GM18502 (cell line): Measurements from ENCODE around the gene ABCA2.
"Not testable (repeated sequence)": the region's sequence is repeated elsewhere in the genome, so short reads cannot be mapped to it uniquely, and the experiment has no call there.

Experiments used
- ATAC-seq: cut with Tn5 transposase; IDR thresholded peaks from one replicate; pipeline ENCODE4 v1.9.1; 2021; ENCODE audit warnings: mild to moderate bottlenecking; ENCODE audit not compliant: unreplicated experiment, poor library complexity

The ABCA2 gene

DNA sequence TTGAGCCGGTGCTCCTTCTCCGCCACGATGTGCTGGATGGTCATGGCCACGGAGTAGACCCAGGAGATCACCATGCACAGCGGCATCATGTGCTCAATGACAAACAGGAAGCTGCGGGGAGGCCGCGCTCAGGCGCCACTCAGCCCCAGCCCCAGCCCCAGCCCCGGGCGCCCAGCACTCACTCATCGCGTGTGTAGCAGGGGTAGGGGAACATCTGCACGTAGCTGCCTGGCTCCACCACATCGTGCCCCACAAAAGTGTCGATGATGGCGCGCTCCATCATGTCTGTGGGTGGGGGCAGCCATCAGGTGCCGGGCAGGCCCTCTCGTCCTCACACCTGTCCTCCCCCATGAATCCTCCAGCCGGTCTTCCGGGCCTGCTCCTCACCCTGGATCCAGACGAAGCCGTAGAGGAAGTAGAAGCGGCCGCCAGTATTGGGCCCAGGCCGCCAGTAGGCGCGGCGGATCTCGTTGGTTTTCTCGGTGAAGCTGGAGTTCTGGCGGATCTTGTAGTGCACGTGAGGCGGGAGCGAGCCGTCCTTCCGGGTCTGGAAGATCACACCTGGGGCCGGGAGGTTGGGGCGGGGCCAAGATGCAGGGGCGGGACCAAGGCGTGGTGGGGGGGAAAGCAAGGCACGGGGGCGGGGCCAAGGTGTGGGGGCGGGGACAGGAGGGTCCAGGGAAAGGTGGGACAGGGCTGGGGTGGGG is 10.1 kb downstream of the ABCA2 start:
- ATAC-seq, result no peak

DNA sequence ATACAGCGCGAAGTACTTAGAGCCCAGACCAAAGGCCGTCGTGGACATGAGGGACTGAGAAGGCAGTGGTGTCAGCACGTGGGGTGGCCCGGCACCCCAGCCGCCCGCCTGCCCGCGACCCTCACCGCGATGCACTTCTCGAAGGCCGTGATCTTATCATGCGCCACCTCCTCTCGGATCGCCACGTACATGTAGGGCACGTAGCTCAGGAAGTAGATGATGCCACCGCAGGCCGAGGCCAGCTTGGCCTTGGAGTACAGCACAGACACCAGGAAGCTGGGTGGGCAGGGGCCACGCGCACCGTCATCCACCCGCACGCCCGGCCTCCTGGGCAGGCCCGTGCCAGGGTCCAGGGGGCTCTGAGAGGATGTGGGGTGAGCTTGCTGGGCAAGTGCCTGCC is 11.0 kb downstream of the ABCA2 start:
- ATAC-seq, result no peak

DNA sequence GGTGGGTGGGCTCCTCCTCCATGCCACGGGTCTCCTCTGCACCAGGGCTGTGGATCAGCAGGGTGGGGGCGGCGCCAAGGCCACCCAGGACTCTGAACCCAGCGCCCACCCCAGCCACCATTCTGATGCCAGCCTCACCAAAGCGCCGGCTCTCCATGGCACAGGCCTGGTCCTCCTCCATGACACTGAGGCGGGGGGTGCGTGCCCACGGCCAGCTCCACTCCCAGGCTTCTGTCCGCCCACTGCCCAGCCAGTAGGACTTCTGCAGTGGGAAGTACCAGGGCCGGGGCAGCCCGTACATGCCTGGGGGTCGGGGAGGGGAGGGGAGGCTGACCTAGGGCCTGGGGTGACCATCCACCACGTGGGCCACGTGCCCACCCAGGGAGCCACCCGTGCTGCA is 11.6 kb downstream of the ABCA2 start:
- no peak for ATAC-seq

DNA sequence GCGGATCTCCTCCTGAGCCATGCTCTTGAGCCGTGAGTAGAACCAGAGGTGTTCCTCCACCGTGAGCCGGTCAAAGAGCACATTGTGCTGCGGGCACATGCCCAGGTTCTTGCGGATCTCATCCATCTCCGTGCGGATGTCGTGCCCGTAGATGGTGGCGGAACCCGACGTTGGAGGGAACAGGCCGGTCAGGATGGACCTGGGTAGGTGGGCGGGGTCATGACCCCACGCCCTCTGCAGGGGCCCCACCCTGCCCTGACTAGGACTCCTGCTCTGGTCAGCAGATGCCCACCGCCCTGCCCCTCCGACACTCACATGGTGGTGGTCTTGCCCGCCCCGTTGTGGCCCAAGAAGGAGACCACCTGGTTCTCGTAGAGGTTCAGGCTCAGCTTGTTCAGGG is 12.1 kb downstream of the ABCA2 start:
- ATAC-seq, result no peak

DNA sequence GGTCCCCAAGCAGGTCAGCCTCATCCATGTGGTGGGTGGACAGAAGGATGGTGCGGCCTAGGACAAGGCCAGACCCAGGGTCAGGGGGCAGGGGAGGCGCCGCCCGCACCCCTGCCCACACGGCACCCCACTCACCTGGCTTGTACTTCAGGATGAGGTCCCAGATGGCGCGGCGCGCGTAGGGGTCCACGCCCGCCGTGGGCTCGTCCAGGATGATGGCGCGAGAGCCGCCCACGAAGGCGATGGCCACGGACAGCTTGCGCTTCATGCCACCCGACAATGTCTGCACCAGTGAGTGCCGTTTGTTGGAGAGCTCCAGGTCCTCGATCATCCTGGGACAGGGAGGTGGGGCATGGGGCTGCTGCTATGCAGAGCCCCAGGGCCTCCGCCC is 12.5 kb downstream of the ABCA2 start:
- no peak for ATAC-seq

DNA sequence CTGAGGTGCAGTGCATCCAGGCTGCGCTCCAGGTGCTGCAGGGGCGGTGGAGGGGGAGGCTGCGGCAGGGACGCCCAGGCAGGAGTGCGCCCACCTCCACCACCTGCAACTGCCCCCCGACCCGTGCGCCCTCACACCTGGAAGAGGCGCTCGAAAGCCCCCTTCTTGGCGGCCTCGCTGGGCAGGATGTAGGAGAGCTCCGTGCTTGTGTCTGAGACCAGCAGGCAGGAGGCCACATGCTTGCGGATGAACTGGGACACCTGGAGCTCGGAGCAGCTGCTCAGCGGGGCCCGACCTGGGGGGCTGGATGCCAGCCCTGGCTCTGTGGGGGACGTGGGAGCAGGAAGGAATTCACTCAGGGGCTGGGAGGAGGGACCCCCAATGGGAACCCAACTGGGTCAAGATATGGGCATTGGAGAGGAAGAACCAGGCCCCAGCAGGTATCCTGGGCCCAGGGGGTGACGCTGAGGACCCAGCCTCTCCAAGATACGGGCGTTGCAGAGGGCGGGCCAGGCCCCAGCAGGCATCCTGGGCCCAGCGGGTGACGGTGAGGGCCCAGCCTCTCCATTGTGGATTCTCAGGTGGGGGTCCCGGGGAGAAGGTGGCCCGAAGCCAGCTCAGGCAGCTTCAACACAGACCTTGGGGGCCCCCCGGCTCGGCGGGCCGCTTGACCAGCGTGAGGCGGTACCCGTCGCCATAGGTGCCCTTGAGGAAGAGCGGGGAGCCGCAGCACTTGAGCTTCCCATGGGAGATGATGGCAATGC is 13.1 kb downstream of the ABCA2 start:
- ATAC-seq, result no peak

DNA sequence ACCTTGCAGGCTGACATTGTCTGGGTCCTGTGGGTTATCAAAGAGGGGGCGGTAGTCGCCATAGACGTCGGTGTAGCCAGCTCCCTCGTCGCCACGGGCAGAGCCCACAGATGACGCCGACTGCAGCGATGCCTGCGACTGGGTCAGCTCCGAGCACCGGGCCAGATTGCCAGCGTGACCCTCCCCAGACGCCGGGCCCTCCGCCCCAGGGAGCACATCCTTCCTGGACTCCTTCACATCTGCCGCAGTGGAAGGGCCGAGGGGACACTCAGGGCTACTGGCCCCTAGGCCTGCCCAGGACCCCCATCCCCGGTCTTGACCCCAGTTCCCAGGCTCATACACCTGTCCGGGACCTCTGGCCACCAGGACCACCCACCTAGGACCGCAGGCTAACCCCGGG is 13.9 kb downstream of the ABCA2 start:
- ATAC-seq, result no peak

DNA sequence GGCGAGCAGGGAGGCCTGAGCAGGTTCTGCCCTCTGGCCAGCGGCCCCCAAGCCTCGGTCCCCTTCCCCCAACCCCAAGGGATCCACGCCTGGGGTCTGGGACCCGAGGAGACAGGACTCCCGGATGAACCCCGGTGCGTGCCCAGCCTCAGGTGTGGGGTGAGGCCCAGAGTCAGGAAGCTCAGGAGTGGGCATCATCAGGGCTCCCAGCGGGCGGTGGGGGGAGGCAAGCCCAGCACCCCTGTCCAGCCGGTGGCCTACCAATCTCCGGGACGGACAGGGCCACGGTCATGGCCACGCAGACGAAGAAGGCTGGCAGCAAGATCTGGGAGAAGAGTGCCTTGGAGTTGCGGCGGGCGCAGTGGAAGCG is 14.5 kb downstream of the ABCA2 start:
- no peak for ATAC-seq

DNA sequence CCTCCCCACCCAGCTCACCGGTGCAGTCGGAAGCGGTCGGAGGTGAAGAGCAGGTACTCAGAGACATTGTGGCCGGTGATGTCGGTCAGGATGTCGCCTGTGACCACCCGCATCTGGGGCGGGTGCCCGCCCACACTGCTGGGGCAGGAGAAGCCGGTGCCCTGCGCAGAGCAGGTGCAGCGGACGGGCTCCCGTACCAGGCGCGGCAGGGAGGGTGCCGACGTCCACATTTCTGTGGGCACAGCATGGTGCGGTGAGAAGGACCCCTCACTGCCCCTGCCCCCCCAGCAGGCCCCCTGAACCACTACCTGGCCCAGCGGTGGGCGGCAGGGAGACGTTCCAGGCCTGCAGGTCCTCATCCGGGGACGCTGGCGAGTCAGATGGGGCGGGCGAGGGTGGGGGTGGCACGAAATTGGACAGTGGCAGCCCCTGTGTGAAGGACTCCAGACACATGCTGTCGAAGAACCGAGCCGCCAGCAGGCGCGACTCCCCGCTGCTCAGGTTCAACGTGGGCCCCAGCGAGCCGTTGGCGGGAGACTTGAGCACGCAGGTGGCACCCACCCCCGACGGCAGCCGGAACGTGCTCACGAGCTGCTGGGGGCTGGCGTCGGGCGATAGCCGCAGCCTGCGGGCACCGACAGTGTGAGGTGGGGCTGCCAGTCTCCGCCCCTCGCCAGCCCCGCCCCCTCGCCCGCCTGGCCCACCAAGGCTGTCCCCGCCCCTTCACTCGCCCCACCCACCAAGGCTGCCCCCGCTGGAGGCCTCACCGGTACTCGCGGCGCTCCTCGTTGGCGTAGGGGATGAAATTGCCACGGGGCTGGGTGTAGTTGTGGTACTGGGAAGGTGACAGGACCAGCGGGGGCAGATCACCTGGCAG is 15.1 kb downstream of the ABCA2 start:
- no peak for ATAC-seq

DNA sequence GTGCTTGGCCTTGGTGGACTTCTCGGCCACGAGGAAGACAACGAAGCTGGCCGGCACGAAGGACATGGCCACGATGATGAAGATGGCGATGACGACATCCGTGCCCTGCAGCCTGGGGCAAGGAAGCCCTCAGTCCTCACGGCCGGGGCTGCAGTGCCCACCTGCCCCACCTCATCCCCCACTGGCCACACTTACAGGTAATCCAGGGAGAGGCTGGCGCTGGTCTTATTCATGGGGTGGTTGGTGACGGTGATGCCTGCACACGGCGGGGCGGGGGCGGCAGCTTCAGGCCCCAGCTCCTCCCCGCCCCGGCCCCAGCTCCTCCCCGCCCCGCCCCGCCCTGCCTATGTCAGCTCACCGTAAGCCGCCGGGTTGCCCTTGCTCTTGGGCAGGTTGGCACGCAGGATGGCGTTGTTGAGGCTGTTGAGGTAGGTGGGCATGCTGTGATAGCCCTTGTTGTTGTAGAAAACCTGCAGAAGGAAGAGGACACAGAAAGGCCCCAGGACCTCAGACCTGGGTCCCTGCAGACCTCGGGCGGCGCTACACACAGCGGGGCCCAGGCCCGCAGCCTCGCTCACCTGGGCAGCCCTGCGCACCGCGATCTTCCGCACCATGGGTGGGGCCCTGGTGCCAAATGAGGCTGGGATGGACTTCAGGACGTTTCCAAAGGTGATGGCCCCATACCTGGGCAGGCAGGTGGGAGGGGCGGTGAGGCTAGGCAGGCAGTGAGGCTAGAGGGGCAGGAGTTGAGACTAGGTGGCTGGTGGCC is 15.9 kb downstream of the ABCA2 start:
- no peak for ATAC-seq

DNA sequence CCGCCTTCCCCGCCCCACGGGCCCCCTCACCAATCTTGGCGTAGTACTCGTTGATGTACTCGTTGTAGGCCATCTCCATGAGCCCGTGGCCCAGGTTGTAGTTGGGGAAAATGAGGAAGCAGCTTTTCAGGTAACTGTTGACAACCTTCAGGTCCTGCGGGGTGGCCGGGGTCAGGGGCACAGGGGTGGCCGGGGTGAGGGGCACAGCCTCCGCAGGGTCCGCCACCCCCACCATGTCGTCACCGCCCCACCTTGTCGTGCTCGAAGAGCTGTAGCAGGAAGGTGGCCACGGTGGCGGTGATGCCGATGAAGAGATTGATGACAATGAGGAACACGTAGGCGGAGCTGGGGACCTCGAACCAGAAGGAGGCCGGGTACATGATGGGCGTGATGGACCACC is 16.9 kb downstream of the ABCA2 start:
- ATAC-seq, result no peak

DNA sequence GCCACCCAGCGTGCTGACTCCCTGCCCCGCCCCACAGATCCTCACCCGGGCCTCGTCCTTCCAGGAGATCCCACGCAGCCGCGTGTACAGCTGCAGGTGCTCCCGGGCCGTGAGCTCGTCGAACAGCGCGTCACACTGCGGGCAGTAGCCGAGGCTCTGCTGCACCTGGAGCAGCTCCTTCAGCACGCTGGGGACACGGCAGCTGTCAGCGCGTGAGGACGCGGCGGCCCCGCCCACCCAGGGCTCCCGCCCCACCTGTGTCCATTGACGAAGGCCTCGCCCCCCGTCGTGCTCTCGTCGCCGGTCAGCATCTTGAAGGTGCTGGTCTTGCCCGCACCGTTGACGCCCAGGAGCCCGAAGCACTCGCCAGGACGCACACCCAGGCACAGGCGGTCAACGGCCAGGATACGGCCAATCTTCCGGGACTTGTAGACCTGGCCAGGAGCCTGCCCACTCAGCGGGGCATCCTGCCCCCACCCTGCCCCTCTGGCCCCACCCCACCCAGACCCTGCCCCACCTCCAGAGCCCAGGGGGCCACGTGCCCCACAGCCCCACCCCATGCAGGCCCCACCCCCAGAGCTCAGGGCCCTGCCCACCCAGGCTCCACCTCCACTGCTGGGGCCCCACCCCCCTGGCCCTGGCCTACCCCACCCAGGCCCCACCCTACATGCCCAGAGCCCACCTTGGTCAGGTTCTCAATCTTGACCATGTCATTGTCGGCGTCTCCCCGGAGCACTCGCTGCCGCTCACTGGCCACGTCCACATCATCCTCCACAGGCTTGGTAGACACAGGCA is 17.9 kb downstream of the ABCA2 start:
- ATAC-seq, result no peak

DNA sequence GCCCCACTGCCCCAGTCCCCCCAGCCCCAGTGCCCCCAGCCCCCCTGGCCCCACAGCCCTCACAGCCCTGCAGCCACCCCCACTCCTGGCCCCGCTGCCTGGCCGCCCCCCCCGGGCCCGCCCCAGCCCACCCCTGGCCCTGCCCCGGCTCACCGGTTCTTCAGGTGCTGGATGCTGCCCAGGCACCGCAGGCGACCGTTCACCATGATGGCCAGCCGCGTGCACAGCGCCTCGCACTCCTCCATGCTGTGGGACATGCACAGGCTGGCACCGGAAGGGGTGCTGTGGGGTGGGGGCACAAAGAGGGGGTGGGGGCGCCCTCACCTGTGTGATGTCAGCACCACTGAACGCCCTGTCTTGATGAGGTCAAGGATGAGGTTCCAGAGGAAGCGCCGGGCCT is 18.8 kb downstream of the ABCA2 start:
- ATAC-seq, result no peak

DNA sequence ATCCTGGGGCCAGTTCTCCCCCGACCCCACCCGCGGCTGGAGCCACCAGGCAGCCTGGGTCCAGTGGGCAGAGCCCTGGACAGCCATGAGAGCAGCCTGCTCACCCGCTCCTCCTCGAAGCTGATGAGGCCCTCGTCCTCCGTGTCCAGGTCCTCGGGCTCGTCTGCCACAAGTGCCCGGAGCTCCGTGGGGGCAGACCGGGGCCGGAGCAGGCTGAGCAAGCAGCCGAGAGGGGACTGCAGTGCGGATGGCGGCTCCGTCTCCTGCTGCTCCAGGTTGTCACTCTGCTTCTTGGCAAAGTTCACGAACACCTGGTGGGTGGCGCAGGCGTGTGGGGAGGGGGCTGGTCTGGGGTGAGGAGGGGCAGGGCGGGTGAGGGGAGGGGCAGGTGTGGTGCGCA is 19.7 kb downstream of the ABCA2 start:
- ATAC-seq, result no peak

DNA sequence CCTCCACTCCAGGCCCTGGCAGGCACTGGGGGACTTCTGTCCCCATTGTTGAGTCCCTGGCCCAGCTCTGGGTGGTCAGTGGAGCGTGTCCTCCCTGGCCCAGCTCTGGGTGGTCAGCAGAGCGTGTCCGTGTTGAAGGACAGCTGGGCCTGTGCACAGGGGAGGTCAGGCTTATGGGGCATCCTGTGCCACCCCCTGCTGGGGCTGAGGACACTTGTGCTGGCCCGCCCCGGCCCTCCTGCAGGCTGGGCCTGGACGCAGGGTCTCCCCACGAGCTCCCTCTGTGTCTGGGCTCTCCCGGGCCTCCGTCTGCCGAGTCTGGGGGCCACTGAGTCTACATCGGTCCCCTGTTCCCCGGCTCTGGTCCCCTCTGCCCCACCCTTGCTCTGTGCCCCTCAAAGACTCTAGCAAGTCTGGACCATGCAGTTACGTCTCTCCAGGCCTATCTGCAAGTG is 20.2 kb downstream of the ABCA2 start:
- no peak for ATAC-seq

DNA sequence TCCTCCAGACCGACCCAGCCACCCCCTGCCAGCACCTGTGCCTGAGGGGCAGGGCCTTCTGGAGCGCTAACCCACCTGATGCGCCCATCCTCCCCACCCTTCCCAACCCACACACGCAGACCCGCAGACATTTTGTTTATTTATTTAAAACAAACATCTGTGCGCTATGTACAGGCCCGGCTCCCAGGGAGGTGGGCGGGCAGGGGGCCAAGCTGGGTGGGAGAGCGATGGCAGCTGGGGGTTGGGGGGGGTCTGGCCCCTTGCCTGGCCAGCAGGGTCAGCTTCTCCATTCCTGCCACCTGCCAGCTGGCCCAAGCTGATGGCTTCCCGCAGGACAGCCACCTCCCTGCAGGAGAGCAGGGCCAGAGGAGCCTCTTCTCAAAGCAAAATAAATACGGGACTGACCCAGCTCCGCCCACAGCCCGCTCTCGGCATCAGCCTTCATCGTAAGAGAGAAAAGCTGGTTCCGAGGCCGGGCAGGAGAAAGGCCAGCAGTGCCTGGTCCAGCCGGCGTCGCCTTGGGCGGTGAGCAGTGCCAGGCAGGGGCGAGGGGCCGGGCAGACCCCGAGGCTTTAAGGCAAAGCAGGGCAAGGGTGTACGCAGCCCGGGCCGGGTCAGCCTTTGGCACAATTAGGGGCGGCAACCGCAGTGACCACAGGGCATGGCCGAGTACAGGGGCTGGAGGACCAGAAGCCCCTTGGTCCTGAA is 20.8 kb downstream of the ABCA2 start:
- no peak for ATAC-seq

DNA sequence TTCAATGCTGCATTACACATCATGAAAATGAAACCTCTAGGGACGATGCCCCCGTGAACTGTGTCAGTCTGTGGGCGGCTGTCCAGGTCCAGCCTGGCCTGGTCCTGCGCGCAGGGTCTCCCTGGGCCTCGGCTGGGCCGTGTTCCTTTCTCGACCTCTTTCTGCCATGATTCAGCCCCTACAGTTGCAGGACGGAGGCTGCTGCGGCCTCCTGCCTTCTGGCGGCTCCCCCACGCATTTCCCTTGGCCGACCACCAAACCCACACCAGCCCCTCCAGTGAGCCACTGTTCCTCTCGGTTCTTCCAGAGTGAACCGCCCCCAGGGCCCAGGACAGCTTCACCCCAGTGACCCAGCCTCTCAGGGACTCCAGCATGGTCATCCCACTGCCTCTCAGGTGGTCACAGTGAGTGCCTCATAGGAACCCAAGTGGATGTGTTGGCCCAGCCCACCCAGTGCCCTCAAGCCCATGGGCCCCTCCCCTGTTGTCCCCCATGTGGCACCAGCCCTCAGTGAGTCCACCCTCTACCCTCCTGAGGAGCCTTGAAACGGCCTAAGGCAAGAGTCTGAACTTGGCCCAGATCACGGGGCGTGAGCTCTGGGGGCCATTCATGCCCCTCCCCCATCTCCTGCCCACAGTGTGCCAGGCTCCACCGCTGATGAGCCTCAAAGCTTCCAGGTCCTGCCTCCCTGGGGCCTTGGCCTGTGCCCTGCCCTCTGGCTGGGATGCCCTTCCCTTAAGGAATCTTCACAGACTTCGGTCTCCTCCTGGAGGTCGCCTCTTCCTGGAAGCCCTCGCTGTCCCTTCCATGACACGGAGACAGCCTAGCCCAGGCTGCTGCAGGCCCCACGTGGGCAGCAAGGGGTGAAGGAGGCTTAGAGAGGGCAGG is 21.7 kb downstream of the ABCA2 start:
- ATAC-seq, result no peak

DNA sequence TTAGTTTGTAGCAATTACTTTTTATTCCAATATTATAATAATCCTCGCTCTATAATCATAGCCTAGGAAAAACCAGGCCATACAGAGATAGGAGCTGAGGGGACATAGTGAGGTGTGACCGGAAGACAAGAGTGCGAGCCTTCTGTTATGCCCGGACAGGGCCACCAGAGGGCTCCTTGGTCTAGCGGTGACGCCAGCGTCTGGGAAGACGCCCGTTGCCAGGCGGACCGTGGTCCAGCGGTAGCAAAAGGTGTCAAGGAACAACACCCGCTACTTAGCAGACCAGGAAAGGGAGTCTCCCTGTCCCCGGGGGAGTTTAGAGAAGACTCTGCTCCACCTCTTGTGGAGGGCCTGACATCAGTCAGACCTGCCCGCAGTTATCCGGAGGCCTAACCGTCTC is 23.8 kb downstream of the ABCA2 start:
- ATAC-seq, result not testable (repeated sequence)
